Right lobe of liver (tissue), 4 donors: Measurements from ENCODE around the gene KLF5.

Experiments used
- CTCF ChIP-seq, 4 donors: fragments of 200-600 bp in 3 of 4; fragments of 450-650 bp in 1 of 4; IDR thresholded peaks; one replicate each; pipeline versions ENCODE4 v1.5.1 to v1.8.0; 2016 to 2022; ENCODE audit warnings: antibody characterized with exemption in 4 of 4, mild to moderate bottlenecking in 2 of 4
- POLR2A ChIP-seq: fragments of 450-650 bp; IDR thresholded peaks from one replicate; pipeline ENCODE4 v1.6.1; 2017; ENCODE audit warnings: antibody characterized with exemption, mild to moderate bottlenecking
- donor health status: DM: no; HTN: no; CAD: no.
- donor health status: DM: no; HTN: no; CAD: no.
- donor health status: DM: no; HTN: yes; CAD: no.

GRCh38 chr13:73034901-73035300 lies 23.9 kb upstream of the KLF5 start:
- TF ChIP-seq CTCF (IDR thresholded peaks at IDR 0.05) (no peak), POLR2A (no peak)
